ENCODE data around the gene ZNF683.
A peak's percentile ranks its signal among the peaks of the same experiment; 100 is the strongest.
"Not testable (repeated sequence)": the region's sequence is repeated elsewhere in the genome, so short reads cannot be mapped to it uniquely, and the experiment has no call there.

Gene ZNF683

DNA sequence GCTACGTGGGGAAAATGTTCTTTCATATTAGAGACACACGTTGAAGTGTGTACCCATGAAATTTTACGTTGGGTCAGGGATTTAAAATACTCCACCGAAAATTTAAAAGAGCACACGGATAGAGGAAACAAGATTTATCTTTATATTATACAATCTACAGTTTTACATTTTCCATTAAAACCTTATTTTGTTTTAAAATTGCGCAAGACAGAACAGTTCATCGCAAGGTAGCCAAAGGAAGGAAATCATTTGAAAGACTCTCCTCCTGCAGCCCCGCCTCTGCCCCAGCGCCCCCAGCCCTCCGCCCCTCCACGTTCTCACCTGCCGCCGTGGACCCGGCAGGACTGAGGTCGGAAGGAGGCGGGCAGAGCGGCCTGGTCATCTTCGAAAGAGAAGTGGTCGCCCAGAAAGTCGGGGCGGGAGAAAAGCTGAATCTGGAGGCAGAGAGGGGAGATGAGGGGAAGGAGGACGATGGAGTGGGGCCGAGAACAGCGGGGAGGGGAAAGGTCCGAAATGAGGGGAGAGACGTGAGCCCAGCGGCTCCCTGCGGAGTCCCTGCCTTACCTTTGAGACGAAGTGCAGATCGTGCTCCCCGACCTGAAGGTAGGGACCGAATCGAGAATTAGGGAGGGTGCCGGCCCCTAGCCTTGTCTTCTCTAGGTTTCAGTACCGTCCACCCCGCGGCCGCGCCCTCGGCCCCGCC is 36.6 kb downstream of the ZNF683 start:
- peak; percentile 40 for DNase-seq

DNA sequence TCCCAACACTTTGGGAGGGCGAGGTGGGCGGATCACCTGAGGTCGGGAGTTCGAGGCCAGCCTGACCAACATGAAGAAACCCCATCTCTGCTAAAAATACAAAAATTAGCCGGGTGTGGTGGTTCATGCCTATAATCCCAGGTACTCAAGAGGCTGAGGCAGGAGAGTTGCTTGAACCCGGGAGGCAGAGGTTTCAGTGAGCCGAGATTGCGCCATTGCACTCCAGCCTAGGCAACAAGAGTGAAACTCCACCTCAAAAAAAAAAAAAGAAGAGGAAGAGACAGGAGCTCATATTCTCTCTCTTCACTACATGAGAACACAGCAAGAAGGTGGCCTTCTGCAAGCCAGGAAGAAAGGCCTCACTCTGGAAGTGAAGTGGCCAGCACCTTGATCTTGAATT is 39.2 kb downstream of the ZNF683 start:
- DNase-seq, result not testable (repeated sequence)

DNA sequence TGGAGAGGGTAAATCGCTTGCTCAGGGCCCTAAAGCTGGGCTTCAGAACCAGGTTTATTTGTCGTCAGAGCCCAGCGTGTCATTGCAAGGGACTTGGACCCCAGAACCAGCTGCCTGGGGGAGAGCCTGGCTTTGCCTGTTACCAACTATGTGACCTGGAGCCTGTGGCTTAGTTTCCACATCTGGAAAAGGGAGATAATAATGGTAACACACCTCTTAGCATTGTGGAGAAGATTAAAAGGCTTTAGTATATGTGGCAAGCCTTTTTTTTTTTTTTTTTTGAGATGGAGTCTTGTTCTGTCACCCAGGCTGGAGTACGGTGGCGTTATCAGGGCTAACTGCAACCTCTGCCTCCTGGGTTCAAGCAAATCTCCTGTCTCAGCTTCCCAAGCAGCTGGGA is 42.3 kb downstream of the ZNF683 start:
- DNase-seq, result no peak

DNA sequence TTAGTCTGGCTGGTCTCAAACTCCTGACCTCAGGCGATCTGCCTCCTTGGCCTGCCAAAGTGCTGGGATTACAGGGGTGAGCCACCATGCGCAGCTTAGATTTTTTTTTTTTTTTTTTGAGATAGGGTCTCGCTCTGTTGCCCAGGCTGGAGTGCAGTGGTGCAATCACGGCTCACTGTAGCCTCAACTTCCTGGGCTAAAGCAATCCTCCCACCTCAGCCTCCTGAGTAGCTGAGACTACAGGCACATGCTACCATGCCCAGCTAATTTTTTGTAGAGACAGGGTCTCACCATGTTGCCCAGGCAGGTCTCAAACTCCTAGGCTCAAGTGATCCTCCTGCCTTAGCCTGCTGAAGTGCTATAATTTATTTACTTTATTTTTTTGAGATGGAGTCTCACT is 43.2 kb downstream of the ZNF683 start:
- DNase-seq, result not testable (repeated sequence)

DNA sequence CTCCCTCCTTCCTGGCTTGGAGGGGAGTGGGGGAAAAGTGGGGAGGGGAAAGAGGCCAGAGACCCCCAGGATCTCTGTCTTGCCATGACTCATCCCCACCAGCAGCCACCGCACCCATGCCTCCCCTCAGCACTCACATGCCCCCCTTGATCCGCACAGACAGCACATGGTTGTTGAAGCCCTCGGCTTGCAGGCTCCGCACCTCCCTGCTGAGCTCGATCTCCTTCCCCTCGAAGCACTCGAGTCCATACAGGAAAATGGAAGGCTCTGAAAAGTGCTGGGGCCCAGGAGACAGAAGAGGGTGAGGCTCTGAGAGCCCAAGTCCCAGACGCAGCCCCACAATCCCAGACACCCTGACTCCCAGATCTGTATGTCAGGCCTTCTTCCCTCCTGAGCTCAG is 44.0 kb downstream of the ZNF683 start:
- peak; percentile 9 for DNase-seq

DNA sequence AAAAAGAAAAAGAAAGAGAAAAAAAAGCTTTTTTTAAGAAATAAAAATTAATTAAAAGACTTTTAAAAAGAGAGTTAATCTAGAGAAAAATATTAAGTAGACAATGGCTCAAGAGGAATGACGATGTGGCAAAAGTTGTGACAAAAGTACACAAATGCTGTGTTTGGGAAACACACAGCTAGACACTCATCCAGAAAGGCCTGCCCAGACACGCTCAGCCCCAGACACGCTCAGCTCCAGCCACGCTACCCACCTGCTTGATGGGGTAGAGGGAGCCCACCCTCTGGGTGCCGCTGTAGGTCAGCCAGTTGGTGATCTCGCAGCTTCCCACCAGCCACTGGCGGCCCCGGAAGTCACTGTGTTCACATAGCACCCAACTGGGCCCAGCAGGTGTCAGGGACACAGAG is 44.6 kb downstream of the ZNF683 start:
- DNase-seq, result peak; percentile 87

DNA sequence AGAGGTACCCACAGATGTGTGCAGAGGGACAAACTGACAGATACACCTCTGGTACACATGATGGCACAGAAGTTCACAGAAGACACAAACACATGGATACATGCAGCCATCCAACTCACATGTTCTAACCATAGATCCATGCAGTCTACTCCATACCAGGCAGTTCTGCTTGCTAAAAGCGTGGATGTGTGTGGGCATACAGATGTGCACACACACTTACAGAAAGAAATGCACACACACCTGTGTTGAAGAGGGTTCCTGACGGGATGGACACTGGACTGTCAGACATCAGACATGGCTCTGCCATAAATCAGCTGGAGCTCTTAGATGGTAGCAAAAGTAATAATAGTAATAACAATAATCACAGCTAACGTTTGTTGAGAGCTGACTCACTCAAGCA is 48.0 kb downstream of the ZNF683 start:
- DNase-seq, result no peak

DNA sequence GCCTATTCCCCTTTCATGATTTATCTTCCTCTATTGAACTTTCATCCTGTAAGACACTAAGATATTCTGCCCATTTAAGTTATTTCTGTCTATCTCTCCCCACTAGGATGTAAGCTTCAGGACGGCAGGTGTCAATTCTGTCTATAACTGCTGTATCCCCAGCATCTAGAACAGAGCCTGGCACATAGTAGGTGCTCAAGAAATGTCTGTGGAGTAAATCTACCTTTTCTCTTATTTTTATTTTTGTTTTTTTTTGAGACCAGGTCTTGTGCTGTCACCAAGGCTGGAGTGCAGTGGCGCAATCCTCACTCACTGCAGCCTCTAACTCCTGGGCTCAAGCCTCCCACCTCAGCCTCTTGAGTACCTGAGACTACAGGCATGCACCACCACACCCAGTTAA is 49.2 kb downstream of the ZNF683 start:
- DNase-seq, result no peak

DNA sequence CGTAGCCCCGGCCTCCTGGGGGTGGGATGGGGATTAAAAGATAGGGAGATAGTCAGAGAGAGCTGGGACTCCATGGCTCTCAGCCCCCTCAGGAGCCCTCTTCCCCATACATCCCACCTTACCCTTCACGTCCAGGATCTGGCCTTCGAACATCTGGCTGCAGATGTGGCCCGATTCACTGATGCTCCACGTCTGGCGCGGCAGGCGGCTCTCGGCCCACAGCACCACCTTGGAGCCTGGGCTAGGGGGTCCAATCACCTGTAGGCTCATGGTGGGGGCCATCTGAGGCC is 50.6 kb downstream of the ZNF683 start:
- no peak for DNase-seq

DNA sequence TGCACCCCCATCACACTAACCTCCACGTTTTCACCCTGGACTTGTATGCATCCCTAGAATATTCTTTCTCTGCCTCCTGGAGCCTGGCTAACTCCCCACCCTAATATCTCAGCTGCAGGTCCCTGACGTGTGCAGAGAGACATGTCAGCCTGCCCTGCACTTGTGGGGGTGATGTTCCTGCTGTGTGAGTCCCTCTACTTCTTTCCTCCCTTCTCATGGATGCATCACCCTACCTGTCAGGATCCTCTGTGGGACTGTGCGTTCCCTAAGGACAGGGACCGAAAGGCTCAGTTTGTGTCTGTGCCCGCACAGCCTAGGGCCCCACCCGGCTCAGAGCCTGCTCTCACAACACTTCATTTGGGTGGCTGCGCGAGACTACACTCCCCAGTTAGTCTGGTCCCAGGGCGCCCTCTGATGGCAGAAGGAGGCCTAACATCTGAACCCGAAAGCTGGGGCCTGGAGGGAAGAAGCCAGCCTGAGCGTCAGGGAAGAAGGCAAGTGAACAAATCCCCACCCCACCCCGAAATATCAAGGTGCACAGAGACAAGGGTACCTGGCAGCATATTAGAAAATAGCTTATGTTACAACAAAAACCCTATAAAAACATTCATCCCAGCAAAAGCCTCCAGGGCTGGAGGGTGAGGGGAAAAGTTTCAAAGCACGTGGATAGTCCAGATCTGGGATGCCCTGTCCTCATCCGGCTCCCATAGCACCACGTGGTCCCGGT is 51.1 kb downstream of the ZNF683 start:
- peak; percentile 55 for DNase-seq

DNA sequence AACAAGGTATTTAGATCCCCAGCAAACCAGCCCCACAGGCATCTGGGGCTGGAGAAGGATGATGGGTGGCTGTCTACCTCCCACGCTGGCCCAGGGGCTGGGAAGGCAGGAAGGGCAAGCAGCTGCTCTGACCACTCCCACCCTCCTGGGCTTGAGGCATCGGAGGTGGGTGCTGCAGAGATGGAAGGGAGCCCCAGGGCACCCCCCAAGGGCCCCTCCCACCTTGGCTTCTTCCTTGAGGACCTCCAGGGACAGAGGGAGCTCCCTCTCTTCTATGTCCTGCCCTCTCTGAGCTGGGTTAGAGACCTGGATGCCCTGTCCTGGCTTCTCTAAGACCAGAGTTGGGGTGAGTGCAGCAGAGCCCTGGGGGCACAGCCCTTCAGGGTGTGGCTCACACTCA is 51.7 kb downstream of the ZNF683 start:
- no peak for DNase-seq

DNA sequence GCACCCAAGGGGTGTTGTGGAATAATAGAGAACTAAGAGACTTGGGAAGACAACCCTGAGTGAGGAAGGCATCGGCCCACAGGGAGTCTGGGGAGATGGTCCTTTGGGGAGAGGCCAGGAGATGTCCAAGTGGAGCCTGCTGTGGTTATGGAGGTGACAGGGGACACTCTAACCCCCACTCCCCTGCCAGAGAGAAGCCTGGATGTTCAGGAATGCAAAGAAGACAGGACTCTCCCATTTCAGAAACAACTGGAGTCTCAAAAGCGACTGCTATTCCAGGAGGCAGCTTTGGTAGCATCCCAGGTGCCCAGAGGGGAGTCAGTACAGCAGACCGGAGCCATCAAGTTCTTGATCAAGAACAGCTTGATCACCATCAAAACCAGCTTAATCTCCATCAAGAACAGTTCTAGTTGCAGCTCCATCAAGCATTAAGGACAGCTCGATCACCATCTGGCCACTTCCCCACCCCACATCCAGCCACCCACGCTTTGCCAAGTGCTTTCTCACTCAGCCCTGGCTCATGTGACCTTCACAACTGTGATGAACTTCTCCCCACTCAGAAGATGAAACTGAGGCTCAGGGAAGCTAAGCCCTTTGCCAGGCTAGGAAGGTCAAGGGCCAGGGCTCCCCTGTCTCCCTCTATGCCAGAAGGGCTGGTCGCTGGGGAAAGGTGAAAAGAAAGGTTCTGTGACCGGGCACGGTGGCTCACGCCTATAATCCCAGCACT is 54.0 kb downstream of the ZNF683 start:
- no peak for DNase-seq

DNA sequence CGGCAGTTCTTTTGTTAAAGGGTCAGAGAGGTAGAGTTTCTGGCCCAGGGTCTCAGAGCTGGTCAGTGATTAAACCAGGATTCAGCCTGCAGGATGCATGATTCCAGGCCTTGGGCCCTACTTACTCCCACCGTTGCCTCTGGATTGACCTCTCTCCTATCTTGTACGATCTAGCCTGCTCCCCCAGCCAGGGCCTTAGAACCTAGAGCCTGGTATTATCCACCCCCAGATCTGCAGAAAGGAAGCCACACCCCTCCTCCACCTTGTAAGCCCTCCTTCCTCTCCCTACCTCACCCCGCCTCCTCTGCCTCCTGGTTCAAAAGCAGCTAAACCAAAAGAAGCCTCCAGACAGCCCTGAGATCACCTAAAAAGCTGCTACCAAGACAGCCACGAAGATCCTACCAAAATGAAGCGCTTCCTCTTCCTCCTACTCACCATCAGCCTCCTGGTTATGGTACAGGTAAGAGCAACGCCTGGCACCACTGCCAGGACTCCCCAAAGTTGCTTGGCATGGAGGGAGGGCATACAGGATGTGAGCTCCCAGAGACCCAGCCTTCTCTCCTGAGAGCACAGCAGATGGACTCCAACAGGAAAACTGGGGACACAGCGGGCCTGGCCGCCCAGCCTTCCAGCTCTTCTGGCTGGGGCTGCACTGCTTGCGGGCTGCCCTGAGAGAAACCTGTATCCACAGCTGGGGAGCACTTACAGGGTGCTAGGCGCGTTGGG is 54.8 kb downstream of the ZNF683 start, which contains the start of gene CD52:
Gene CD52, plus strand, starts transcription at position 347 of the 726 bp plus-strand sequence. Its CDS starts 60 bp downstream, at position 407.
- no peak for DNase-seq

DNA sequence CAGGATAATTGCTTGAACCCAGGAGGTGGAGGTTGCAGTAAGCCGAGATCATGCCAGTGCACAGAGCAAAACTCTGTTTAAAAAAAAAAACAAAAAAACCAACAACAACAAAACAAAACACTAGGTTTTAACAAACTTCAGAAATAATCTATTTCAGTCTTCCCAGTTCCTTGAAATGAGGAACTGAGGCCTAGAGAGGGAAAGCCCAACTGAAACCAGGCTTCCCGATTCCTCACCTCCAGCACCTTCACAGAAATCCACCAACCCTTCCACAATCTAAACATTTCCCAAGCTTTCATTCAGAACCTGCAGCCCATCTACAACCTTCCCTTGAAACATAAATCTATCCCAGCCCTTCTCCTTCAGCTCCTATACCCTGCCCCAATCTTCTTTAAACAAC is 55.4 kb downstream of the ZNF683 start:
- DNase-seq, result no peak

DNA sequence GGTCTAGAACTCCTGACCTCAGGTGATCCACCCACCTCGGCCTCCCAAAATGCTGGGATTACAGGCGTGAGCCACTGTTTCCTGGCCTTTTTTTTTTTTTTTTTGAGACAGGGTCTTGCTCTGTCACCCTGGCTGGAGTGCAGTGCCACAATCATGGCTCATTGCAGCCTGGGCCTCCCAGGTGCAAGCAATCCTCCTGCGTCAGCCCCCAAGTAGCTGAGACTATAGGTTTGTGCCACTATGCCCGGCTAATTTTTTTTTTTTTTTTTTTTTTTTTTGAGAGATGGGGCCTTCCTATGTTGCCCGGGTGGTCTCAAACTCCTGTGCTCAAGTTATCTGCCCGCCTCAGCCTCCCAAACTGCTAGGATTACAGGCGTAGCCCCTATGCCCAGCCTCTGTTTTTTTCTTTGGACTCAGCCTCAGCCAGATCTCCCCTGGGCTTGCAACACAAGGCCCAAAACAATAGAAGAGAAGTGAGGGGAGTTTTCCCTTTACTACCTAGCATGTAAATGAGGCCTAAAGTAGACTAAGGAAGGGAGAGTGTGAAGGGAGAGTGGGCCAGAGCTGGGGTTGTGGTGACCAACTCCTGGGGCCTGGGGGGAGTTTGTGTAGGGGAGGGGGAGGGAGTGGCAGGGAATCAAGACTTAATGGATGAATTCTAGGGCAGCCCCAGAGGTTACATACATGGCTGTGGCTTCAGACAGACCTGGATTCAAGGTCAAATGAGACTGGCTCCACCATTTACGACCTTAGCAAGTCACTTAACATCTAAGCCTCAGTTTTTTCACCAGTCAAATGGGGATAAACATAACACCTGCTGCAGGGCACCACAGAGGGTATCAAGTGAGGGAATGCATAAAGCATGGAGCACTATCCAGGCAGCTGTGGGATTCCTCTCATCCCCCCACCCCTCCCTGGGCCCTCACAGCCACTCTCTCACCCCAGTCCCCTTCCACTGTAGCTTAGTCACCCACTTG is 56.4 kb downstream of the ZNF683 start:
- DNase-seq, result no peak

DNA sequence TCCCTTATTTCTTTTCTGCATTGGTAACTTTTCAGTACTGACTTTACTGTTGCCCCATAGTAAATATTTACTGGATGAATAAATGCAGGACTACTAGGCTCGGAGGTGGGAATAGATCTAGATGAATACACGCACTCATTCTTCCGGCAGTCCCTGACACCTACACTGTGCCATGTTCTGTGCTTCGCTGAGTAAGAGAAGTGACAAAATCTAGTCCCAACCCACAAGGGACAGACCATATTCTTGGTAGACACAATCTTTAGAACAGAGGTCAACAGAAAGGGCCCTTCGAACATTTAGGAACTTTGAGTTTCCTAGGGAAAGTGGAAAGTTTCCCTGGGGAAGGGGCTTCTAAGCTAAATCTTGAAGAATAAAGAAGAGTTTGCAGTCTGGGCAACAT is 58.0 kb downstream of the ZNF683 start:
- DNase-seq, result no peak

Measured in NCI-H345 (cell line).